GM19099 (cell line): Measurements from ENCODE around the gene CLSTN3.

Experiments
- POLR2A ChIP-seq: IDR thresholded peaks from 3 replicates; pipeline ENCODE4 v1.6.1; 2011; ENCODE audit warnings: low read depth; ENCODE audit not compliant: insufficient read length; ENCODE audit errors: extremely low read depth

CLSTN3 gene

GRCh38 chr12:7131502-7131866 lies 1.3 kb downstream of the CLSTN3 start:
- TF ChIP-seq POLR2A = peak; percentile 32

GRCh38 chr12:7134396-7135166 lies 4.4 kb downstream of the CLSTN3 start:
- TF ChIP-seq POLR2A = no peak

- no peak for TF ChIP-seq POLR2A
These were observed 5.9 kb downstream of the CLSTN3 start for GRCh38 chr12:7136071-7136470.

GRCh38 chr12:7136676-7137075 lies 6.5 kb downstream of the CLSTN3 start:
- no peak for TF ChIP-seq POLR2A

- TF ChIP-seq POLR2A = no peak
These were observed 7.7 kb downstream of the CLSTN3 start for GRCh38 chr12:7137908-7138307.

- TF ChIP-seq POLR2A = no peak
These were observed 9.0 kb downstream of the CLSTN3 start for GRCh38 chr12:7139200-7139599.

GRCh38 chr12:7141351-7142005 lies 11.3 kb downstream of the CLSTN3 start:
- no peak for TF ChIP-seq POLR2A

- no peak for TF ChIP-seq POLR2A
These were observed 12.0 kb downstream of the CLSTN3 start for GRCh38 chr12:7142056-7142644.

GRCh38 chr12:7142809-7143465 lies 12.8 kb downstream of the CLSTN3 start:
- no peak for TF ChIP-seq POLR2A

GRCh38 chr12:7143564-7143963 lies 13.4 kb downstream of the CLSTN3 start:
- TF ChIP-seq POLR2A = no peak

GRCh38 chr12:7144414-7145120 lies 14.4 kb downstream of the CLSTN3 start:
- TF ChIP-seq POLR2A = no peak

- no peak for TF ChIP-seq POLR2A
These were observed 15.5 kb downstream of the CLSTN3 start for GRCh38 chr12:7145671-7146070.

- TF ChIP-seq POLR2A = no peak
These were observed 16.1 kb downstream of the CLSTN3 start for GRCh38 chr12:7146228-7146627.

GRCh38 chr12:7146906-7147305 lies 16.7 kb downstream of the CLSTN3 start:
- no peak for TF ChIP-seq POLR2A

- TF ChIP-seq POLR2A = no peak
These were observed 20.2 kb downstream of the CLSTN3 start for GRCh38 chr12:7150356-7150755.
